Activated CD8-positive, alpha-beta T cell treated with anti-CD3 and anti-CD28 coated beads, Interleukin-2, amount 10 ng/mL, durations not matched to agents 7 days and 5 days (primary cell): ENCODE measurements around the gene FBLN2. TPM values are rescaled to one million over a fixed set of nuclear protein-coding genes. Genes with fewer than 3 reads are reported as not detected.

Experiments used
- ATAC-seq: fragments of 150-1000 bp; cut with Tn5 transposase; one replicate; pipeline ENCODE4 v1.10.0; 2021; ENCODE audit warnings: moderate library complexity
- CTCF ChIA-PET: fragments of 350-600 bp; sonication (Branson Sonifier 250); formaldehyde crosslinking; loops from one replicate; lab custom pipeline; 2021; ENCODE audit warnings: antibody characterized with exemption; lab: Charles Lee
- POLR2A ChIA-PET: fragments of 350-600 bp; sonication (Branson Sonifier 250); formaldehyde crosslinking; loops from one replicate; lab custom pipeline; 2021; ENCODE audit warnings: antibody characterized with exemption; lab: Charles Lee
- DNase-seq: peaks from one replicate; pipeline ENCODE4 v3.0.0-alpha.2; 2020
- H3K27ac Mint-ChIP-seq: one replicate; pipeline ENCODE4 v1.8.0; 2021; ENCODE audit warnings: mild to moderate bottlenecking, mixed read lengths
- H3K27me3 Mint-ChIP-seq: one replicate; pipeline ENCODE4 v1.8.0; 2021; ENCODE audit warnings: low read depth, mixed read lengths
- H3K36me3 Mint-ChIP-seq: one replicate; pipeline ENCODE4 v1.8.0; 2021; ENCODE audit warnings: low read depth, mixed read lengths
- H3K4me1 Mint-ChIP-seq: one replicate; pipeline ENCODE4 v1.8.0; 2021; ENCODE audit warnings: low read depth, mixed read lengths
- H3K4me3 Mint-ChIP-seq: one replicate; pipeline ENCODE4 v1.8.0; 2021; ENCODE audit warnings: mild to moderate bottlenecking, mixed read lengths
- H3K9me3 Mint-ChIP-seq: one replicate; pipeline ENCODE4 v1.8.0; 2022; ENCODE audit warnings: mixed read lengths; ENCODE audit not compliant: insufficient read depth
- total RNA-seq, 2 experiments: library from RNA; stranded (reverse); gene quantifications; one replicate each; pipeline ENCODE4 v1.2.3, GENCODE V29; 2021

FBLN2 gene
- total RNA-seq, 2 experiments from 2014 or later = 1.8 to 2.6 TPM

DNA sequence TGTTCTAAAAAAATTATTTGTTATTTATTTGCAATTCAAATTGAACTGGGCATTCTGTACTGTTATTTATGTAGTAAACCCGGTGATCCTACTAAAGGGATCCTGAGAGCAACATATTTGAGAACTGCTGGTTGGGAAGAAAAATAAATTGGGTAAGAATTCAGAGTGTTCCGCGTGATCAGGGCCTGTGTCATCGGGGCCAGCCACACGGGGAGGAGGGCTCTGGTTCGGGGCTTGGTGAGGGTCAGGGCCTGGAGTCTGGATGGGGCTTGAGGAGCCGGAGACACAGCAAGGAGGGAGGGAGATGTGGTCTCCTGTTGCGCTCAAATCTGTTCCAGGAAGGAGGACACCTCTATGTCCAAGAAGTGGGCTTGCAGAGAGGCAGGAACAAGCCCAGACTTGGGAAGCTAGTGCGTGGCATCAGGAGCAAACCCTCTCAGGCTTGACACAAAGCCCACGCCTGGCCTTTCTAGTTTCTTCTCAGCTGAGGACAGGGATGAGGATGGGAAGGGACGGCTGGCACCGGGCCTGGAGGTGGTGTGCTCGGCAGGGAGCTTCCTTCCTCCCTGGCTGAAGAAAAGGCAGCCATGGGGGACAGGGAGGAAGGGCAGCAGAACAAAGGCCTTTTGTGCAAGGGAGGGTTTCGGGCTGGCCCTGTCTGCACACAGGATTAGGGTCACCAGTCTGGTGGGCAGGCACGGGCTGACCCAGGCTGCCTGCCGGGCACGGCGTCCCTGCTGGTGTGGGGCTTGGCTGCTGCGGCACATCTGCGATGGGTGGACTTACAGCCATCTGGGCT lies 22.9 kb upstream of the FBLN2 start:
- Mint-ChIP-seq H3K4me1 (no peaks in the 10 kb centered on the region), H3K27ac (no peak overlapping the region), H3K36me3 (no peaks in the 10 kb centered on the region), H3K9me3 (no peaks in the 10 kb centered on the region), H3K27me3 (peaks cover 22% of the 10 kb centered on the region), H3K4me3 (no peak overlapping the region)
- ATAC-seq (no peak), DNase-seq (no peak)
- POLR2A ChIA-PET = no interaction called here
- CTCF ChIA-PET = interaction anchor here (0.6 to 1.4 kb wide), 2 partner anchors 11 to 122 kb away, joined by 3 to 5 read pairs; no protein-coding TSS in a partner anchor

GRCh38 chr3:13526626-13526949 lies 22.3 kb upstream of the FBLN2 start:
- H3K27ac Mint-ChIP-seq = no peak overlapping the region
- ChIA-PET CTCF (interaction anchor here (0.6 kb wide), 1 partner anchor 121 kb away, joined by 3 read pairs; no protein-coding TSS in a partner anchor), POLR2A (no interaction called here)
- H3K27me3 Mint-ChIP-seq = peaks cover 19% of the 10 kb centered on the region
- no peaks in the 10 kb centered on the region for H3K36me3 Mint-ChIP-seq
- H3K4me3 Mint-ChIP-seq = no peak overlapping the region
- no peaks in the 10 kb centered on the region for H3K4me1 Mint-ChIP-seq
- DNase-seq = no peak
- no peak for ATAC-seq
- no peaks in the 10 kb centered on the region for H3K9me3 Mint-ChIP-seq

GRCh38 chr3:13528217-13528867 lies 20.6 kb upstream of the FBLN2 start:
- no peaks in the 10 kb centered on the region for H3K4me1 Mint-ChIP-seq
- ATAC-seq = no peak
- ChIA-PET POLR2A (no interaction called here), CTCF (interaction anchor here (1.5 kb wide), 1 partner anchor 13 kb away, joined by 3 read pairs; no protein-coding TSS in a partner anchor)
- no peak overlapping the region for H3K27ac Mint-ChIP-seq
- H3K36me3 Mint-ChIP-seq = no peaks in the 10 kb centered on the region
- no peak for DNase-seq
- H3K9me3 Mint-ChIP-seq = no peaks in the 10 kb centered on the region
- no peak overlapping the region for H3K4me3 Mint-ChIP-seq
- peaks cover 15% of the 10 kb centered on the region for H3K27me3 Mint-ChIP-seq

DNA sequence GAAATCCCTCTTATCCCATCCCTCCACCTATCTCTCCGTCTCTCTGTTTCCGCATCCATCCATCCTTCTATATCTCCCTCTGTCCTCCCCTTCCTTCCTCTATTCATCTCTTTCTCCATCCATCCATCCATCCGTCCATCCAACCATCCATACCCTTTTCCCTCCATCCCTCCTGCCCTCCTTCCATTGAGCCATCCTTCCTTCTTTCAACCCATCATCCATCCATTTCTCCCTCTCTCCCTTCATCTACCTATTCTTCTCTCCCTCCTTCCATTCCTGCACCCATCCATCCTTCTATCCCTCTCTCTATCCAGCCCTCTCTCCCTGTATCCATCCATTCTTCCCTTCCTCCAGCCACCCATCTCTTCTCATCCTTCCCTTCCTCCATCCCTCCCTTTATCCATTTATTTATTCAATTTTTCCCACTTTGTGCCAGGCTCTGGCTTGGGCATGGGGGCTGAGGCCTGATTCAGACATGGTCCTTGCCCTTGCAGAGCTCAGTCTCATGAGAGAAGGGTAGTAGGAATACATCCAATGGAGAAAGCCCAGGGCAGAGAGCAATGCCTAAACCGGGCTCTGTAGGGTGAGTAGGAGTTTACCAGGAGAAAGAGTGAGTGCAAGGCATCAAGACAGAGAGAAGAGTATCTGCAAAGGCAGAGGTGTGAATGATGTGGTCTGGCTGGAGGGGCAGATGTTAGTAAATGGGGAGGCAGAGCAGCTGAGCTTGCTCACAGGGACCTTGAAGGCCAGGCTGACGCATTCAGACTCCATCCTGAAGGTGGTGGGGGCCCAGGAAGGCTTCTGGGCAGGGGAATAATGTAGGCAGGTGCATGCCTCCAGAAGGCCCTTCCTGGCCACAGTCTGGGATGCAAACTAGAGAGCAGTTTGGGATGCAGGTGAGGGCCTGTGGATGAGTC lies 19.5 kb upstream of the FBLN2 start:
- DNase-seq (no peak), ATAC-seq (no peak)
- Mint-ChIP-seq H3K27me3 (peaks cover 15% of the 10 kb centered on the region), H3K4me3 (no peak overlapping the region), H3K9me3 (no peaks in the 10 kb centered on the region), H3K36me3 (no peaks in the 10 kb centered on the region), H3K27ac (no peak overlapping the region), H3K4me1 (no peaks in the 10 kb centered on the region)
- ChIA-PET CTCF (interaction anchor here (1.5 kb wide), 1 partner anchor 12 kb away, joined by 3 read pairs; no protein-coding TSS in a partner anchor), POLR2A (no interaction called here)

DNA sequence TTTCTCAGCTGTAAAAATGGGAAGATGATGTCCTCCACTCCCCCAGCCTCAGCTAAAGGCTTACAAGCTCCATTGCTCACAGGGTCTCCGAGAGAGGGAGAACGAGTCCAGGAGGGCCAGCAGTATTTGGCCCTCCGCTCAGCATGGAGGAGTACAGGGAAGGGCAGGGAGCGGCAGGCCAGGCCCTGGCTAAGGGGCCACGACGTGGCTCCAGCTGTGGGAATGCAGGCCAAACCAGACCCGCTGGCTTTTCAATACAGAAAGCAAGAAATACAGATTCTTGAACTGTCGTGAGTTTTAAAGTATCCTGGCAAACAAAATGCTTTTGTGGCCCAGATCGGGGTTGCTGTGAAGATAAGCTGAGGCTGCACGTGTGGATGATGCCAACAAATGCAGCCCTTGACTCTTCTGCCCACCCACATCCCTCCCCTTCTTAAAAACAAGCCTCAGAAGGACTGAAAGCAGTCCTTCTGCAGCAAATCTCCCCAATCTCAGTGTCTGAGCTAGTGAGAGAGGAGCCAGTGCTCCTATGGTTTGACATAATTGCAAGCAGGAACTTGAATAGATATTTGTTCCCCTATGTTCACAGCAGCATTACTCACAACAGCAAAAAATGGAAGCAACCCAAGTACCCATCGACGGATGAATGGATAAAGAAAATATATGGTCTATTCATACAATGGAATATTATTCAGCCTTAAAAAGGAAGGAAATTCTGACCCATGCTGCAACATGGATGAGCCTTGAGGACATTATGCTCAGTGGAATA lies 18.5 kb upstream of the FBLN2 start:
- Mint-ChIP-seq H3K27ac (no peak overlapping the region), H3K4me3 (no peak overlapping the region), H3K4me1 (no peaks in the 10 kb centered on the region), H3K36me3 (no peaks in the 10 kb centered on the region), H3K27me3 (peaks cover 20% of the 10 kb centered on the region), H3K9me3 (no peaks in the 10 kb centered on the region)
- DNase-seq (no peak), ATAC-seq (no peak)
- ChIA-PET POLR2A (no interaction called here), CTCF (no interaction called here)

DNA sequence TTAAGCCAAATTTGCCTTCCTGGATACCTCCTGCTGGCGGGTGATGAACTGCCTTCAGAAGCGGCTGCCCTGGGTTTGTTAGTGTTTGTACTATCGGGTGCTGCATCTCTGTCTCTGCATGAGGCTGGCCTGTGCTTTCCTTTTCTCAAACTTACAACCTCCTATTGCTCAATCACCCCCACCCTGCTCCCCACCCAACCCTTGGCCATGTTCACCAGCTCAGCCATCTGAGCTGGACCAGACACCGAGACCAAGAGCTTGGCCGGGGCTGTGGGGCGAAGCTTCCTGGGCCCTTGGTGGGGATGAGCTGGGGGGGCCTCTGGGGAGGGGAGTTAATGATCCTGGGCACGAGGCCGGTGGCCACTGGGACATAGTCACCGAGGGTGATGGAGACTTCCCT lies 16.8 kb upstream of the FBLN2 start:
- peaks cover 28% of the 10 kb centered on the region for H3K27me3 Mint-ChIP-seq
- no peak for DNase-seq
- no peak for ATAC-seq
- peaks cover 11% of the 10 kb centered on the region for H3K4me1 Mint-ChIP-seq
- no peak overlapping the region for H3K27ac Mint-ChIP-seq
- CTCF ChIA-PET = no interaction called here
- no peaks in the 10 kb centered on the region for H3K36me3 Mint-ChIP-seq
- no peak overlapping the region for H3K4me3 Mint-ChIP-seq
- POLR2A ChIA-PET = no interaction called here
- H3K9me3 Mint-ChIP-seq = no peaks in the 10 kb centered on the region

DNA sequence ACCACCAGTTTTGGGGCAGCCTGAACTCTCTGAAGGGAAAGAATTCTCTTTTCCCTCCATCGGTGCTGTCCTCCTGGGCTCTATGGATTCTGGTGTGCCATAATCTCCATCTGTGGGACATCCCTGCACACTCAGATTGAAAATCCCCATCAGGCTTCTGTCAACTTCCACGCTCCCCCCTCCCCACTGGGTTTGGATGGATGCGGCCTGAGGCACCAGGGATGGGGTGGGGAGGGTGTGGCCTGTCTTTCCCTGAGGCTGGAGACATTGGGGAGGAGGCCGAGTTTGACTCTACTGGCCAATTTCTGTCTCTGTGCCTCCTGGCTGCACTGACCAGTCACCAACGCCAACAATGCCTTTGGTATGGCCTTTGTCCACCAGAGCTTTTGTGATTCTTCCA lies 16.3 kb upstream of the FBLN2 start:
- ChIA-PET CTCF (no interaction called here), POLR2A (no interaction called here)
- Mint-ChIP-seq H3K36me3 (no peaks in the 10 kb centered on the region), H3K4me1 (peaks cover 11% of the 10 kb centered on the region), H3K9me3 (no peaks in the 10 kb centered on the region), H3K27ac (no peak overlapping the region), H3K27me3 (peaks cover 32% of the 10 kb centered on the region), H3K4me3 (no peak overlapping the region)
- no peak for ATAC-seq
- DNase-seq = no peak

DNA sequence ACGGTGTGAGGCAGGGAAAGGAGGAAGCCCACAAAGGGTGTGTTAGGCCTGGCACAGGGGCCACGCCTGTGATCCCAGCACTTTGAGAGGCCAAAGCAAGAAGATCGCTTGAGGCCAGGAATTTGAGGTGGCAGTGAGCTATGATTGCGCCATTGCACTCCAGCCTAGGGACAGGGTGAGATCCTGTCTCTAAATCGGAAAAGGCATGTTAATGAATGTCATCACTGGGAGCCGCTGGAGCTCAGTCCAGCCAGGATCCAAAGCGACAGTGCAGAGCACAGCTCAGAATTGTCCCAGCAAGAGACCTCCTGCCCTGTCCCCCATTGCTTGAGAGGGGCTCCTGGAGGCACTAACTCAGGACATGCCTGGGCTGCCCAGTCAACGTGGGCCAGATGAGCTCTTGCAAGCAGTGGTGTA lies 15.0 kb upstream of the FBLN2 start:
- Mint-ChIP-seq H3K27me3 (peaks cover 38% of the 10 kb centered on the region), H3K4me1 (peaks cover 11% of the 10 kb centered on the region), H3K36me3 (no peaks in the 10 kb centered on the region), H3K4me3 (no peak overlapping the region), H3K27ac (no peak overlapping the region), H3K9me3 (no peaks in the 10 kb centered on the region)
- no peak for ATAC-seq
- ChIA-PET CTCF (interaction anchor here (0.6 to 1.0 kb wide), 2 partner anchors 11 to 73 kb away, joined by 3 to 4 read pairs; no protein-coding TSS in a partner anchor), POLR2A (no interaction called here)
- no peak for DNase-seq

DNA sequence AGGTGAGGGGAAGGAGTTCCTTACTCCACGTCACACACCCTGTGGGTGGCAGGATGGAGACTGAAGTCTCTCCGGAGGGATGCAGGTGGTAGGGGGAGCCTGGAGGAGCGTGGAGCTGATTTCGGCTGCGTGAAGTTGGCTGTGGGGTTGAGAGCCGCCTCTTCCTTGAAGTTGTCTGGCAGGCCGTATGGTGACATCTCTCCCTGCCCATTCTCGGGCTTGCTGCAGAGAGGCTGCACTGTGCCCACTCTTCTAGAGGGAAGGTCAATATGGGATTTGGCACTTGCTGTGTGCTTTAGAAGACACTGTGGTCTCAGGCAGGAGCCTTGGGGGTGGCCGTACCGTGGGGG lies 13.4 kb upstream of the FBLN2 start:
- no peaks in the 10 kb centered on the region for H3K9me3 Mint-ChIP-seq
- no peak for ATAC-seq
- peaks cover 31% of the 10 kb centered on the region for H3K27me3 Mint-ChIP-seq
- H3K4me3 Mint-ChIP-seq = no peak overlapping the region
- H3K4me1 Mint-ChIP-seq = peaks cover 11% of the 10 kb centered on the region
- H3K36me3 Mint-ChIP-seq = no peaks in the 10 kb centered on the region
- ChIA-PET POLR2A (no interaction called here), CTCF (no interaction called here)
- no peak for DNase-seq
- H3K27ac Mint-ChIP-seq = no peak overlapping the region

- Mint-ChIP-seq H3K27me3 (peaks cover 29% of the 10 kb centered on the region), H3K9me3 (peaks cover 2% of the 10 kb centered on the region), H3K36me3 (no peaks in the 10 kb centered on the region), H3K4me1 (peaks cover 11% of the 10 kb centered on the region), H3K27ac (no peak overlapping the region), H3K4me3 (no peak overlapping the region)
- DNase-seq = no peak
- ChIA-PET CTCF (no interaction called here), POLR2A (no interaction called here)
- ATAC-seq = no peak
Measured at GRCh38 chr3:13535905-13536304, 13.0 kb upstream of the FBLN2 start.

- Mint-ChIP-seq H3K27ac (no peak overlapping the region), H3K4me1 (peaks cover 11% of the 10 kb centered on the region), H3K36me3 (no peaks in the 10 kb centered on the region), H3K9me3 (peaks cover 4% of the 10 kb centered on the region), H3K4me3 (no peak overlapping the region), H3K27me3 (peaks cover 33% of the 10 kb centered on the region)
- ChIA-PET CTCF (no interaction called here), POLR2A (no interaction called here)
- ATAC-seq (no peak), DNase-seq (no peak)
Measured at GRCh38 chr3:13536432-13536831, 12.5 kb upstream of the FBLN2 start.
